SK-N-SH treated with all-trans-retinoic acid at 6 μM for 48 hours (cell line): ENCODE measurements around the gene FOLR2.
A peak's percentile ranks its signal among the peaks of the same experiment; 100 is the strongest.

ENCODE experiments used
- ATAC-seq: fragments of 200-7000 bp; cut with Tn5 transposase; 3 replicates; pipeline ENCODE4 v1.9.1; 2020; ENCODE audit warnings: mild to moderate bottlenecking, moderate library complexity
- ARNTL ChIP-seq: fragments of 450-650 bp; formaldehyde crosslinking; IDR thresholded peaks from 2 replicates; pipeline ENCODE4 v1.5.0; 2020; ENCODE audit warnings: low read depth, mild to moderate bottlenecking, moderate library complexity, borderline replicate concordance
- BACH2 ChIP-seq: fragments of 250-450 bp; sonication (Bioruptor Pico); IDR thresholded peaks from 2 replicates; pipeline ENCODE4 v1.9.0; 2021; ENCODE audit warnings: mild to moderate bottlenecking, borderline replicate concordance
- CREB5 ChIP-seq: fragments of 250-450 bp; sonication (Bioruptor Pico); IDR thresholded peaks from 2 replicates; pipeline ENCODE4 v1.5.1; 2020; ENCODE audit warnings: low read depth, mild to moderate bottlenecking, moderate library complexity
- CSDC2 ChIP-seq: fragments of 250-450 bp; sonication (Bioruptor Pico); IDR thresholded peaks from 2 replicates; pipeline ENCODE4 v1.5.0; 2020; ENCODE audit warnings: mild to moderate bottlenecking, moderate library complexity
- CSRNP3 ChIP-seq: fragments of 250-450 bp; sonication (Bioruptor Pico); IDR thresholded peaks from 2 replicates; pipeline ENCODE4 v1.5.1; 2021; ENCODE audit warnings: mild to moderate bottlenecking, moderate library complexity
- ESRRG ChIP-seq: fragments of 250-450 bp; sonication (Bioruptor Pico); IDR thresholded peaks from 2 replicates; pipeline ENCODE4 v1.6.1; 2021; ENCODE audit warnings: mild to moderate bottlenecking
- OSR1 ChIP-seq: fragments of 250-450 bp; sonication (Bioruptor Pico); IDR thresholded peaks from 2 replicates; pipeline ENCODE4 v1.8.0; 2022; ENCODE audit warnings: moderate library complexity, mild to moderate bottlenecking, inconsistent platforms
- POU6F1 ChIP-seq: fragments of 250-450 bp; sonication (Bioruptor Pico); IDR thresholded peaks from 2 replicates; pipeline ENCODE4 v1.8.0; 2021; ENCODE audit warnings: low read depth, mild to moderate bottlenecking, moderate library complexity, borderline replicate concordance
- RARB ChIP-seq: fragments of 250-450 bp; sonication (Bioruptor Pico); IDR thresholded peaks from 2 replicates; pipeline ENCODE4 v1.8.0; 2021; ENCODE audit warnings: mild to moderate bottlenecking, moderate library complexity
- TSHZ2 ChIP-seq: fragments of 250-450 bp; sonication (Bioruptor Pico); IDR thresholded peaks from 2 replicates; pipeline ENCODE4 v1.5.0; 2020; ENCODE audit warnings: mild to moderate bottlenecking, moderate library complexity
- ZFP3 ChIP-seq: fragments of 250-450 bp; sonication (Bioruptor Pico); IDR thresholded peaks from 2 replicates; pipeline ENCODE4 v1.5.0; 2020; ENCODE audit warnings: mild to moderate bottlenecking, moderate library complexity
- ZNF565 ChIP-seq: fragments of 450-650 bp; formaldehyde crosslinking; conservative IDR thresholded peaks from 2 replicates; pipeline ENCODE4 v1.5.0; 2020; ENCODE audit warnings: low read depth, mild to moderate bottlenecking, moderate library complexity
- ZNF70 ChIP-seq: fragments of 450-650 bp; formaldehyde crosslinking; IDR thresholded peaks from 2 replicates; pipeline ENCODE4 v1.5.0; 2020; ENCODE audit warnings: mild to moderate bottlenecking, moderate library complexity
- TF ChIP-seq, protein P1 (sequence below): fragments of 250-450 bp; sonication (Bioruptor Pico); IDR thresholded peaks from 2 replicates; pipeline ENCODE4 v1.8.0; 2020; ENCODE audit warnings: mild to moderate bottlenecking, moderate library complexity, borderline replicate concordance

FOLR2 gene

DNA sequence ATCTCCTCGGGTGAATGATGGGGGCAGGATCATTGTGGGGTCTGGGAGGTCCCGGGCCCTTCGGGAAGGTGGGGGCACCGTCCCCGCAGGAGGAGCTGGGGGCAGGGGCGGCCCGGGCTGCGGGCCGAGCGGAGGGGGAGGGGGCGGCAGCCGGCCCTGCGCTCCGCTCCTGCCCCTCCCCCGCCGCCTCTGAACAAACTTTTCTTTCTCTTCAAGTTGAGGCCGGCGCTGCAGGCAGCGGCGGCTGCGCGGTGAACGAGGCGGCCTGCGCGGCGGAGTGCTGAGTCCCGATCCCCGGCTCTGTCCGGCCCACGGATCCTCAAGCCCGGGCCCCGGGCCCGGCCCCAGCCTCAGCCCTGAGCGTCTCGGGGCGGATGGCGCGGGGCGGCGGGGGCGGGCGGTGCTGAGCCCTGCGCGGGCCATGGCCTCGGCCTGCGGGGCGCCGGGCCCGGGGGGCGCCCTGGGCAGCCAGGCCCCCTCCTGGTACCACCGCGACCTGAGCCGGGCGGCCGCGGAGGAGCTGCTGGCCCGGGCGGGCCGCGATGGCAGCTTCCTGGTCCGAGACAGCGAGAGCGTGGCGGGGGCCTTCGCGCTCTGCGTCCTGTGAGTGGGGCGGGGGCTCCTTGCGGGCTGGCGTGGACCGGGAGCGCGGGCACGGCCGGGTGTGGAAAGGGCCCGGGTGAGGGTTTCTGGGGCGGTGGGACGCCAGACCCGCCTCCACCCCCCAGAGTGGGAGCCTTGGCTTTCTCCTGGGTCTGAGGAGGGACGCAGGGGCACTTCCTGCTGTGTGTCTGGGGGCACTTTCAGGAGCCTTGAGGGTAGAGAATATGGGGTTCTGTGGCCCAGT lies 8.2 kb downstream of the FOLR2 start, which contains the start of gene INPPL1 (continued):
- TF ChIP-seq CREB5 (CRISPR knock-in tag) = no peak
- TF ChIP-seq, protein P1, sequence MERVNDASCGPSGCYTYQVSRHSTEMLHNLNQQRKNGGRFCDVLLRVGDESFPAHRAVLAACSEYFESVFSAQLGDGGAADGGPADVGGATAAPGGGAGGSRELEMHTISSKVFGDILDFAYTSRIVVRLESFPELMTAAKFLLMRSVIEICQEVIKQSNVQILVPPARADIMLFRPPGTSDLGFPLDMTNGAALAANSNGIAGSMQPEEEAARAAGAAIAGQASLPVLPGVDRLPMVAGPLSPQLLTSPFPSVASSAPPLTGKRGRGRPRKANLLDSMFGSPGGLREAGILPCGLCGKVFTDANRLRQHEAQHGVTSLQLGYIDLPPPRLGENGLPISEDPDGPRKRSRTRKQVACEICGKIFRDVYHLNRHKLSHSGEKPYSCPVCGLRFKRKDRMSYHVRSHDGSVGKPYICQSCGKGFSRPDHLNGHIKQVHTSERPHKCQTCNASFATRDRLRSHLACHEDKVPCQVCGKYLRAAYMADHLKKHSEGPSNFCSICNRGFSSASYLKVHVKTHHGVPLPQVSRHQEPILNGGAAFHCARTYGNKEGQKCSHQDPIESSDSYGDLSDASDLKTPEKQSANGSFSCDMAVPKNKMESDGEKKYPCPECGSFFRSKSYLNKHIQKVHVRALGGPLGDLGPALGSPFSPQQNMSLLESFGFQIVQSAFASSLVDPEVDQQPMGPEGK (CRISPR knock-in tag) = no peak
- no peak for TF ChIP-seq RARB
- TF ChIP-seq, all 23 proteins: peak for 0

GRCh38 chr11:72225411-72225951 lies 8.9 kb downstream of the FOLR2 start:
- ATAC-seq = peak; percentile 8
- no peak for TF ChIP-seq CSRNP3 (CRISPR knock-in tag)
- TF ChIP-seq, protein P1 (CRISPR knock-in tag) = no peak
- no peak for TF ChIP-seq ARNTL (CRISPR knock-in tag)
- TF ChIP-seq ZNF70 (CRISPR knock-in tag) = no peak
- TF ChIP-seq ZNF565 (CRISPR knock-in tag) = no peak
- no peak for TF ChIP-seq BACH2 (CRISPR knock-in tag)
- TF ChIP-seq RARB = no peak
- TF ChIP-seq POU6F1 (CRISPR knock-in tag) = no peak
- TF ChIP-seq CREB5 (CRISPR knock-in tag) = no peak
- TF ChIP-seq ESRRG = no peak
- TF ChIP-seq ZFP3 (CRISPR knock-in tag) = no peak
- TF ChIP-seq CSDC2 (CRISPR knock-in tag) = no peak
- TF ChIP-seq OSR1 (CRISPR knock-in tag) = no peak

DNA sequence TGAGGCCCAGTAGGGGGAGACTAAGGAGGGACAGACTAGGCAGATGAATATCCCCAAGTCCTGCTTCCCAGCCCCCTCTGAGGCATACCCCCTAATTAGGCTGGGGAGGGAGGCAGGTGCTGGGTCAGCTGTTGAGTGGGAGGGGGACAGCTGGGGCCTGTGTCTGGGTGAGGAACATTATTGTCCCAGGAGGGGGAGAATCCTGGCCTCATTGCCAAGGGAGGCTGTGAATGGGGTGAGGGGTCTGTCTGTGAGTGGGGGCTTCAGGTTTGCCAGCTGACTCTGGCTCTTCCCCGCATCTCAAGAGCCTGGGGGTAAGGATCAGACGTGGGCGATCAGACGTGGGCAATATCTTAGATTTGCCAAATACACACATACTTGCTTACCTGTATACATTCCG lies 10.1 kb downstream of the FOLR2 start:
- ATAC-seq = no peak
- TF ChIP-seq ZNF565 (CRISPR knock-in tag) = no peak
- TF ChIP-seq TSHZ2 (CRISPR knock-in tag) = no peak
- TF ChIP-seq POU6F1 (CRISPR knock-in tag) = no peak
